Naive thymus-derived CD8-positive, alpha-beta T cell (primary cell): ENCODE results near the gene DCAF10. TPM values are rescaled to one million over a fixed set of nuclear protein-coding genes. Genes with fewer than 3 reads are reported as not detected.

Source experiments
- ATAC-seq, 2 donors: fragments of 150-1000 bp; cut with Tn5 transposase in 1 of 2; sonication (Bioruptor Pico), chemical (Tn5 transposase) in 1 of 2; 1 replicate in 1 of 2; 2 replicates in 1 of 2; pipeline ENCODE4 v1.10.0; 2021; ENCODE audit warnings: mild to moderate bottlenecking in 2 of 2, moderate library complexity in 2 of 2
- POLR2A ChIA-PET: fragments of 350-600 bp; sonication (Branson Sonifier 250); formaldehyde crosslinking; loops from one replicate; lab custom pipeline; 2021; ENCODE audit warnings: antibody characterized with exemption; lab: Charles Lee
- DNase-seq, 10 donors: peaks; one replicate each; pipeline versions ENCODE4 v3.0.0 to v3.0.0-alpha.2; 2020 to 2022
- H3K27ac Mint-ChIP-seq, 10 donors: one replicate each; pipeline ENCODE4 v1.8.0; 2020 to 2022; ENCODE audit warnings: mild to moderate bottlenecking in 10 of 10, mixed read lengths in 10 of 10, moderate library complexity in 4 of 10, inconsistent platforms in 1 of 10
- H3K27me3 Mint-ChIP-seq, 5 donors: one replicate each; pipeline ENCODE4 v1.8.0; 2021 to 2022; ENCODE audit warnings: mixed read lengths in 5 of 5
- H3K36me3 Mint-ChIP-seq, 3 donors: one replicate each; pipeline ENCODE4 v1.8.0; 2020 to 2022; ENCODE audit warnings: mixed read lengths in 3 of 3, mild to moderate bottlenecking in 2 of 3, inconsistent platforms in 1 of 3
- H3K4me1 Mint-ChIP-seq, 4 donors: one replicate each; pipeline ENCODE4 v1.8.0; 2021 to 2022; ENCODE audit warnings: mixed read lengths in 4 of 4
- H3K4me3 Mint-ChIP-seq, 10 donors: one replicate each; pipeline ENCODE4 v1.8.0; 2020 to 2022; ENCODE audit warnings: mild to moderate bottlenecking in 10 of 10, mixed read lengths in 10 of 10, moderate library complexity in 6 of 10, inconsistent platforms in 1 of 10
- H3K9me3 Mint-ChIP-seq, 9 donors: one replicate each; pipeline ENCODE4 v1.8.0; 2020 to 2022; ENCODE audit warnings: mixed read lengths in 9 of 9, mild to moderate bottlenecking in 3 of 9, inconsistent platforms in 1 of 9, moderate library complexity in 1 of 9
- polyA plus RNA-seq, 3 donors: library from polyadenylated mRNA; unstranded; fragments of 300-500 nt; fragmentation: Illumina TruSeq; gene quantifications; one replicate each; pipeline ENCODE4 v1.2.3, GENCODE V29; 2021
- total RNA-seq, 8 experiments: library from RNA in 2 of 8; stranded (reverse) in 2 of 8; gene quantifications; one replicate each; pipeline ENCODE4 v1.2.3 and lab custom pipeline; 2021 to 2026

DCAF10 gene
- total and polyA plus RNA-seq, 5 experiments from 2014 or later = 23.6 to 35.0 (median 27.3) TPM

DNA sequence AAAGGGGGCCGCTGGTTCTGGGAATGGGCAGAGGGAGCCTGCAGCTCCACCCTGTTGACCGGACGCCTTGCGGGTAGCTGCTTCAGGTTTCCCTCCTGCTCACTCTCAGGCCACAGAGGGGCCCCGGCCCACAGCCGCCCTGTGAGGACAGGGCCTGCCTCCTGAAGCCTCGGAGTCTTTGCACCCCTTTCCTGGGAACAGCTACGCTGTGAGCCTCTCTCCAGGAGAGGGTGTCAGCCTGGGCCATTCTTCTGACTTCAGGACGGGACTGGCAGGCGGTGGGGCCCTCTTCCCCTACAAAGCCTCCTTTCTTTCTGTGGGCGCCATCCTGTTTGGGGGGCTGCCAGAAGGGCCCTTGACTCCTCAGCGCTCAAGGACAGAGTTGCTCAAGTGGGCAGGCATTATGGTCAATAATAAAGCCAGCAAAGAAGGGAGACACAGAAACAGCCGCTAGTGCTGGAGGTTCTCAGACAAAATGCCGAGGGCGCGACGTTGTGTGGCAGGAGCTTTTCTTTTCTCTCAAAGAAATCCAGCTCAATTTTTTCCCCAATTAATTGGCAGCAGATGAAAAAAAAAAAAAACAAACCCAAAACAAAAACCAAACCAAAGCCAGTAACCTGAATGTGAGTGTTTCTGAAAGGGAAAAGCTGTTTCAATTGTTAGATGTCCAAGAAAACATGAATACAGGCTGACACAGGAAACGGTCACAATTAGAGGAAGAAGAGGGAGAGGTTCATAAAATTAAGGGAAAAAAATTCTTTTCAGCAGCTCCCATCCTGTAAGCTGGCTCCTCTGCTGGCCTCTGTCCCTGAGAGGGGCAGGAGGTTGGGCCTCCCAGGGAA, 116.1 kb downstream of the DCAF10 start:
- ATAC-seq = no peak
- Mint-ChIP-seq H3K9me3 (no peaks in the 10 kb centered on the region), H3K27ac (no peak overlapping the region), H3K36me3 (no peaks in the 10 kb centered on the region), H3K4me1 (peaks cover 0 to 3% (median 0%) of the 10 kb centered on the region in 4 donors), H3K4me3 (no peak overlapping the region), H3K27me3 (peaks cover 0 to 2% (median 0%) of the 10 kb centered on the region in 5 donors)
- DNase-seq = no peak
- POLR2A ChIA-PET = interaction anchor here (0.7 kb wide), 1 partner anchor 12 kb away, joined by 3 read pairs; no protein-coding TSS in a partner anchor

Other genes starting within 250 kb of the DCAF10 start
- gene FBXO10, start 224.4 kb upstream of the DCAF10 start, total RNA-seq = 1 to 10 TPM; 1.7 to 2.4 TPM
- under 1 TPM; 0.20 to 0.77 (median 0.40) TPM for gene FBXO10, start 224.4 kb upstream of the DCAF10 start, polyA plus RNA-seq
- gene TOMM5, start 208.2 kb upstream of the DCAF10 start, total RNA-seq = 10 to 100 TPM; 46.4 to 48.6 TPM
- gene TOMM5, start 208.2 kb upstream of the DCAF10 start, polyA plus RNA-seq = 100 to 1,000 TPM; 145 to 176 (median 169) TPM
- gene FRMPD1, start 149.8 kb upstream of the DCAF10 start, total RNA-seq = not detected
- not detected for gene FRMPD1, start 149.8 kb upstream of the DCAF10 start, polyA plus RNA-seq
- gene TRMT10B, start 47.0 kb upstream of the DCAF10 start, total RNA-seq = 10 to 100 TPM; 29.9 to 30.2 TPM
- 10 to 100 TPM; 14.7 to 20.8 (median 16.2) TPM for gene TRMT10B, start 47.0 kb upstream of the DCAF10 start, polyA plus RNA-seq
- 10 to 100 TPM; 68.9 to 79.0 TPM for gene EXOSC3, start 15.7 kb upstream of the DCAF10 start, total RNA-seq
- 10 to 100 TPM; 16.4 to 36.0 (median 24.9) TPM for gene EXOSC3, start 15.7 kb upstream of the DCAF10 start, polyA plus RNA-seq
- gene SLC25A51, start 103.3 kb downstream of the DCAF10 start, total RNA-seq = 10 to 100 TPM; 32.5 to 35.1 TPM
- 10 to 100 TPM in 2 of 3 donors, 1 to 10 TPM in 1; 8.9 to 12.4 (median 12.3) TPM for gene SLC25A51, start 103.3 kb downstream of the DCAF10 start, polyA plus RNA-seq